NB4 (cell line): ENCODE results near the gene RABGAP1.

Experiments
- DNase-seq: peaks from one replicate; pipeline ENCODE4 v3.0.0; 2010; ENCODE audit warnings: low read depth
- H3K4me3 ChIP-seq: one replicate; pipeline ENCODE4 v1.5.1; 2011; ENCODE audit warnings: mild to moderate bottlenecking, low read depth, low read length, moderate library complexity
- MYC ChIP-seq: IDR thresholded peaks from 2 replicates; pipeline ENCODE4 v1.6.1; 2011; ENCODE audit warnings: low read depth, low read length
- POLR2A ChIP-seq: IDR thresholded peaks from 2 replicates; pipeline ENCODE4 v1.6.1; 2011; ENCODE audit warnings: mild to moderate bottlenecking; ENCODE audit not compliant: insufficient read length; ENCODE audit errors: extremely low read depth
- TF ChIP-seq, protein P1 (sequence below): IDR thresholded peaks from one replicate; pipeline ENCODE4 v1.5.1; 2012; ENCODE audit warnings: low read depth, low read length
- TF ChIP-seq, protein P2 (sequence below): IDR thresholded peaks from 2 replicates; pipeline ENCODE4 v1.6.1; 2011; ENCODE audit warnings: low read depth, low read length

The RABGAP1 gene

DNA sequence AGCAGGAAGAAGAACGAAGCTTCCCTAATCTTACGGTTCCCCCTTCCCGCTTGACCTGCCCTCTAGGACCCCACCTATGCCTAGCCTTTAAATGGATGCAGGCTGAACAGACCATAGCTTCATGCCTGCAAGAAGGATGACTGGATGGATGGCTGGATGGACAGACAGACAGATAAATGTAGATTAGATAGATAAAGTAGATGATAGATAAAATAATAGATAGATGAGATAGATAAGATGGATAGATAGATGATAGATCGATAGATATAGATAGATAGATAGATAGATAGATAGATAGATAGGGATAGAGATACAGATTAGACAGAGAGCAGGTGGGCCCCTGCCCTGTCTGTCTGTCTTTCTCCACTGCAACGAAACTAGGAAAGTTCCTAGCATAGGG lies 164.7 kb downstream of the RABGAP1 start:
- no peak for DNase-seq
- TF ChIP-seq, protein P1, sequence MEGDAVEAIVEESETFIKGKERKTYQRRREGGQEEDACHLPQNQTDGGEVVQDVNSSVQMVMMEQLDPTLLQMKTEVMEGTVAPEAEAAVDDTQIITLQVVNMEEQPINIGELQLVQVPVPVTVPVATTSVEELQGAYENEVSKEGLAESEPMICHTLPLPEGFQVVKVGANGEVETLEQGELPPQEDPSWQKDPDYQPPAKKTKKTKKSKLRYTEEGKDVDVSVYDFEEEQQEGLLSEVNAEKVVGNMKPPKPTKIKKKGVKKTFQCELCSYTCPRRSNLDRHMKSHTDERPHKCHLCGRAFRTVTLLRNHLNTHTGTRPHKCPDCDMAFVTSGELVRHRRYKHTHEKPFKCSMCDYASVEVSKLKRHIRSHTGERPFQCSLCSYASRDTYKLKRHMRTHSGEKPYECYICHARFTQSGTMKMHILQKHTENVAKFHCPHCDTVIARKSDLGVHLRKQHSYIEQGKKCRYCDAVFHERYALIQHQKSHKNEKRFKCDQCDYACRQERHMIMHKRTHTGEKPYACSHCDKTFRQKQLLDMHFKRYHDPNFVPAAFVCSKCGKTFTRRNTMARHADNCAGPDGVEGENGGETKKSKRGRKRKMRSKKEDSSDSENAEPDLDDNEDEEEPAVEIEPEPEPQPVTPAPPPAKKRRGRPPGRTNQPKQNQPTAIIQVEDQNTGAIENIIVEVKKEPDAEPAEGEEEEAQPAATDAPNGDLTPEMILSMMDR, result no peak
- no peak for TF ChIP-seq POLR2A
- TF ChIP-seq, protein P2, sequence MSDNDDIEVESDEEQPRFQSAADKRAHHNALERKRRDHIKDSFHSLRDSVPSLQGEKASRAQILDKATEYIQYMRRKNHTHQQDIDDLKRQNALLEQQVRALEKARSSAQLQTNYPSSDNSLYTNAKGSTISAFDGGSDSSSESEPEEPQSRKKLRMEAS, result no peak
- no peak for TF ChIP-seq MYC
- H3K4me3 ChIP-seq, result no peak overlapping the region

DNA sequence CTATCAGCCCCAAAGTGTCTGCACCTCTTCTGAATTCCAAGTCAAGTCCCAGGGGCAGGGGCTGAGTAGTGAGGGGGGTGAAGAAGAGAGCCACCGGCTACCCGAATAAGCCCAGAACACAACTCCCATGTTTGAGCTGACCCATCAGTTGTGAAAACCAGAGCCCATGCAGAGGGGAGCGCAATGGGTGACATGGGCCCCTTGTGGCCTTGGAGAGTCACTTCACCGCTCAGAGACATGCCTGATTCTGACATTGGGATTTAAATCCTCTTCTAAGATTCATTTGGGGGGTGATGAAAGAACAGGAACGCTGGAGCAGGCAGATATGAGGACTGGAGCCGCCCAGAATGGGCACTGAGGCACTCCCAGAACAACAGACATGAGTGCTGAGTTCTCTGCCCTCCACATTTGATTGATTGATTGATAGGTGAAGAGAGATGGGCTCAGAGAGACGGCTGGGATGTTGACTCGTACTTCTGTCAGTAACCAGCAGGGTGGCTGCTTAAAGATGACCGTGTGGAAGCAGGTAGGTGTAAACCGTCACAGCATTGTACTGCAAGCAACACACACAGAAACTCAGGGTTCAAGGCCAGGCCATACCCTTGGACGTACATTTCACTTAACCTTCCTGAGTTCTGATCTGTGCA lies 166.9 kb downstream of the RABGAP1 start:
- no peak for DNase-seq
- no peak overlapping the region for H3K4me3 ChIP-seq
- TF ChIP-seq POLR2A, result no peak
- TF ChIP-seq, protein P2, result no peak
- no peak for TF ChIP-seq MYC
- TF ChIP-seq, protein P1, result no peak

DNA sequence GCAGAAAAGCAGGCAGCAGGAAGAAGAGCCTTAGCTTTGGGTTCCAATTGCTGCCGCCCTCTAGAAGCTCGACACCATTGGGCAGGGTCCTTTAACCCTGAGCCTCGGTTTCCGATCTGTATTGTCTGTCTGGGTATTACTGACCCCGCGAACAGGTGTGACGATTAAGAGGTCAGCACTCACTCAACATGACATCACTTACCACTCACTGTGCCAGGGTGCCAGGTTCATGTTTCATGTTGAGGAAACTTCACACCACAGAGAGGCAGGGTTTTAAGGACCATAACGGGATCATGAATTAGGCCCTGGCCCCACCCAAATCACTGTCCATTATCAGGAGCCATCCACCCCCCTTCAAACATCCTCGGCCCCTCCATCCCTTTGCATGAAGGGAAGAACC lies 168.2 kb downstream of the RABGAP1 start:
- DNase-seq, result no peak

DNA sequence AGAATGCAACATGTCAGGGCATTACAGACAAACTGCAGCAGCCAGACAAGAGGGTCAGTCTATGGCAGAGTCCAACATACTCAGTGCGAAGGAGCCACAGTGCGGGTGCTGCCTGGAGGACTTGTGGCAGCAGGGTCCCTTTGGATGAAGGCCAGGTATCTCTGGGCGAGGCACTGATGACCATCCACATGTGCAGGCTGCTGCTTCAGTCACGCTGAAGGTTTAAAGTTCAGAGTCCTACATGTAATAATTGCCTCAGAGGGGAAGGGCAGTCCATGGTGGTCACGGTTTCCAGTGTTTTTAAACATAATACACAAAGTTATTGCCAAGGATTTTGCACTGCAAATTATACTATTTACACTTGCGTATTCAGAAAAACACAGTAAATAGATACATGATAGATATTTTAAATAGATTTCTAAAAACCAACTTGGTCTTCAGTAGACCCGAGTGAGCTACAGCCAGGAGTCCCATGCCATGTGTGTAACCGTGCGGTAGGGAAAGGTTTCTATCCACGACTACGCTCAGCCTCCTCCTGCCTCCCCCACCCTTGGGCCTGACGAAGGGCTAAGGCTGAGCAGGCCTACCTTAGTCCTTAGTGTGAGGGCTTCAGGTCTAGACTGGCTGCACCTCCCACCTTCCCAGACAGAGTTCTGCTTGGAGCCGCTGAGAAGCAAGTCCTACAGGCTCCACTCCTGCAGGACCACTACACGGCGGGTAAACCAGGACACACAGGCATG lies 168.9 kb downstream of the RABGAP1 start:
- H3K4me3 ChIP-seq, result no peak overlapping the region
- TF ChIP-seq POLR2A, result no peak
- TF ChIP-seq MYC, result no peak
- TF ChIP-seq, protein P2, result no peak
- TF ChIP-seq, protein P1, result no peak
- no peak for DNase-seq

More for the DNA sequence above, 168.2 kb downstream of the RABGAP1 start:
- TF ChIP-seq, protein P2, result no peak
- no peak for TF ChIP-seq POLR2A
- H3K4me3 ChIP-seq, result no peak overlapping the region

DNA sequence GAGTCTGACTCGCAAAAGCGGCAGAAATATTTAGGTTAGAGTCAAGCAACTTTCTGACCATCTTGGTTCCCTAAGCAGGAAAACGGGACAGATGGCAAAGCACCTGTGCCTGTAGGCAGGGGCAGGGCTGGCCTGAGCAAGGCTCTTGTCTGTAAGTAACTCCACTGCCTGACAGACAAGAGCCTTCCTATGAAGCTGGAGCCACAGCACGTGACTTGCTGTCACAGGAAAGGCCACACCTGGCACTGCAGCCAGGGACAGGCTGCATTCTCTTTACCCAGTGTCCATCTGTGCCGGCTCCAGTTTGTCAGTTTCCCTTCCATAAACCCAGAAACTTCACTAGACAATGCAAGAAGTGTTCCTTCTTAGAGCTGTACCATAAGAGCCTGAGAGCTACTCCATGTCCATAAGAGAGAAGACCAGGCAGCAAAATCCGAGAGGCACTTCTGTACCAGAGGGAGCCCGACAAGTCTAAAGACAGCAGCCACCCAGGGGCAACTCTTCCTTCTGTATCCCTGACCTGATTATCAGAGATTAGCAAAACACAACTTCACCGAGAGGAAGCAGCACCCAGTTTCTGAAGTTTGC lies 170.7 kb downstream of the RABGAP1 start:
- TF ChIP-seq POLR2A (no peak), MYC (no peak)
- TF ChIP-seq, protein P2, result no peak
- TF ChIP-seq, protein P1, result no peak
- no peak overlapping the region for H3K4me3 ChIP-seq
- DNase-seq, result no peak
